ENCODE data around the gene RASL12.

The RASL12 gene

DNA sequence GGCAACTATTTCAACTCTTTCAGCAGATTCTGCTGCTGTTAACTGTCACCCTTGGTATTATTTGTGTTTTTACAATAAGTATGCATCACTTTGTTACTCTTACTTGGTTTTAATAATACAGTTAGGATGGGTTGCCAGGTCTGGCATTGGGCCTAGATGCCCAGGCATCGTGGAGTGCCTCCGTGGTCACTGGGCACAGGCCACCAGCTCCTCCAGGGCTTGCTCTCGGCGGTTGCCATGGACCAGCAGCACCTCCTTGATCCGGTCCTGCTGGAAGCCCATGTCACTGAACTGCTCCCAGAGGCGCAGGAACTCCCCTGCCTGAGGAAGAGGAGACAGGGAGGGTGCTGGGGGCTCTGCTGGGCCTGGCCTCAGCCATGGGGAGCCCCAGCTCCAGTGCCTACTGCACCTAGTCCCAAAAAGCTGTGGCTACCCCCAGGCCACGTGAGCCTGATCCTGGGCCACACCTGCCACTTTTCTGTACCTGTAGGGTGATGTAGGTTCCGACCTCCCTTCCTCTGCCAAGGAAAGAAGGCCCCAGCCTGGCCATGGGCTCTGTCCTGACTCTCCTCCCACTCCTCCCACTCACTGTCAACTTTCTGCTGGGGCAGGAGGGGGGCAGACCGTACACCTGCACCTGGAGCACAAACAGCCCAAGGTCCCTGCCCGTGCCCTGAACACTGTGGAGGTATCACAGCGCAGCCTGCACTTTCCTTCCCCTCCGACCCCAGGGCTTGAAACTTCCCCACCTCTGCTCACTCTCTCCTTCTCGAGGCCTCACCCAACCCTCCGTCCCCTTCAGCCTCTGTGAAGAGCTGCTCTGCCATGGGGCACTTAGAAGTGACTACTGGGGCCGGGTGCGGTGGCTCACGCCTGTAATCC is 25.4 kb upstream of the RASL12 start:
- Histone ChIP-seq H3K9ac (ENCODE audit: low read depth, low read length) (no peak overlapping the region), H3K36me3 (ENCODE audit: control insufficient read depth, insufficient read depth, low read length) (no peaks in the 10 kb centered on the region), H3K4me1 (ENCODE audit: control insufficient read depth, insufficient read depth, low read length) (peaks cover 5% of the 10 kb centered on the region; the same call in 1 of the 2 replicates), H3K4me3 (ENCODE audit: low read depth, low read length) (no peak overlapping the region), H3K27me3 (ENCODE audit: control insufficient read depth, insufficient read depth, low read length) (no peaks in the 10 kb centered on the region), H3K27ac (ENCODE audit: low read depth, low read length) (no peak overlapping the region), H3K9me3 (ENCODE audit: control insufficient read depth, insufficient read depth, low read length) (no peaks in the 10 kb centered on the region)

DNA sequence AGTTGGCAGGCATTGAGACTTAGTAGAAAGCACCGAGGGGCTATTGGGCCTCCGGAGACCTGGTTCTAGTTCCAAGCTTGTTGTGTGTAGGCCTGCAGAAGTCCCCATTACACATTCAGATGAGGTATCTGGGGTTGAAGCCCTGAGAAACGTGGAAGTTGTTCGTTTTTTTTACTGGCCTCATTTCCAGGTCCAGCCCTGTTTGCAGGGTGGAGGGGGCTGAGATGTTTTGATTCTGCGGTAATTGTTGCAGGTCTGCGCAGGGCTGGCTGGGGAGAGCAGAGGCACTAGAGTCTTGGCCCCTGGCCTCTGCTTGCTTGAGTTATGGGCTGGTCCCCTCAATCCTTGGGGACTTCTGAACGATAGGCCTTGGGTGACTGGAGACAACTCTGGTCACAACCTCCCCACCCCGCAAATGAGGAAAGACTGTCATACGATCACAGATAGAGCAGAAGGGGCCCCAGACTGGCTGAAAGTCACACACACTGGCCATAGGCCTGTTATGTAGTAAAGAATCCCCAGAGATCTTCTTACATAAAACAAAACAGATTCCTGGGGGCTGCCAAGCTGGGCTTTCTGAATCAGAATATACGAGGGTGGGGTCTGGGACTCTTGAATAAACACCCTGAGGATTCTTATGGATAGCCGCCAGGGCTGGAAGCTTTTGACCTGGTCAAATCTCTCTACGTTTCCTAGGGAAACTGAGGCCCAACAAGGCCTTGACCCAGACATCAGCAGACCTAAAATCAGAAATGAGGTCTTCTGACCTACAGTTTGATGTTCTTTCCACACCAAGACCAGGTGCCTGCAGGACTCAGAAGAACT is 24.4 kb upstream of the RASL12 start:
- Histone ChIP-seq H3K27me3 (ENCODE audit: control insufficient read depth, insufficient read depth, low read length) (no peaks in the 10 kb centered on the region), H3K9me3 (ENCODE audit: control insufficient read depth, insufficient read depth, low read length) (no peaks in the 10 kb centered on the region), H3K4me3 (ENCODE audit: low read depth, low read length) (no peak overlapping the region), H3K27ac (ENCODE audit: low read depth, low read length) (no peak overlapping the region), H3K4me1 (ENCODE audit: control insufficient read depth, insufficient read depth, low read length) (peaks cover 8% of the 10 kb centered on the region; the same call in 1 of the 2 replicates), H3K9ac (ENCODE audit: low read depth, low read length) (no peak overlapping the region), H3K36me3 (ENCODE audit: control insufficient read depth, insufficient read depth, low read length) (no peaks in the 10 kb centered on the region)

DNA sequence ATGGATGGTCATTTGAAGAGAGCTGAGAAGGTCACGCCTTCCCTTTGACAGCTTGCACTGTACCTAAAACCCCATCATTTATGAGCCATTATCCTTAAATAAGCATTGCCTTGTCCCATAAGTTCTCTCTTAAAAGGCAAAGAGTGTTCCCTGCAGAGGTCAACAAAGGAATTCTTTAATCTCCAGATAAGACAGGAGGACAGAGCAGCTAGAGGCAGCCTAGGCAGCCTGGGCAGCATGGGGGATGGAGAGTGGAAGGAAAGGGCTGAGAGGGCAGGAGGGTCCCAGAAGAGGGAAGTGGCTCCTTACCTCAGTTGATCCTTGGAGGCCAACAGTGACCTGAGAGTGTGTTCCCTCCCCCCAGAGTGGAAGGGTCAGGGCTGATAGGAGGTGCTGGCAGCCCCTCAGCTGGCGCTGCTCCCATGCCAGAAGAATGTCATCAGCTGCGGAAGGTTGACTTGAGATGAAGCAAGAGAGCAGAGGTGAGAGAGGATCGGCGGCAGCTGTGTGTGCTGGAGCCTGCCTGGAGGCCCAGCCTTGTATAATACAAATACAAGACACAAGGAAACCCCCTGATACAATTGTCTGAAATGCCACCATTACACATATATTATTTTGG is 21.5 kb upstream of the RASL12 start:
- Histone ChIP-seq H3K27ac (ENCODE audit: low read depth, low read length) (no peak overlapping the region), H3K9ac (ENCODE audit: low read depth, low read length) (no peak overlapping the region), H3K9me3 (ENCODE audit: control insufficient read depth, insufficient read depth, low read length) (no peaks in the 10 kb centered on the region), H3K36me3 (ENCODE audit: control insufficient read depth, insufficient read depth, low read length) (no peaks in the 10 kb centered on the region), H3K4me1 (ENCODE audit: control insufficient read depth, insufficient read depth, low read length) (peaks cover 12% of the 10 kb centered on the region; the same call in 1 of the 2 replicates), H3K27me3 (ENCODE audit: control insufficient read depth, insufficient read depth, low read length) (no peaks in the 10 kb centered on the region), H3K4me3 (ENCODE audit: low read depth, low read length) (no peak overlapping the region)

DNA sequence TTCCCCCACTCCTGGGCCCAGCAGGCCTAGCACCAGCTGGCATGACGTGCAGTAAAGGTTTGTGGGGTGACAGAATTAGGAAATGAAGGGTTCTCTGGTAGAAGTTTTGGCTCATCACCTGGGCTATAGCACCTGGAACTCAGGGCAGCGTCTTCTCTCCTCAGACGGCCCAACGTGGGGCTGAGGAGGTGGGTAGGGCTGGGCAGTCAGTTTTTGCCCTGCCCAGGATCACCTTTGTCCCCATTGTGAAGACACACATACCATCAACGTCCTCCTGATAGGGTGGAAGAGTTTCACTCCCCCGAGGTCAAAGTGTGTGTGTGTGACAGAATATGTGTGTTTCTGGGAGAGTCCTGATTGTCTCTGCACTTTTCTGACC is 20.8 kb upstream of the RASL12 start:
- Histone ChIP-seq H3K9ac (ENCODE audit: low read depth, low read length) (no peak overlapping the region), H3K36me3 (ENCODE audit: control insufficient read depth, insufficient read depth, low read length) (no peaks in the 10 kb centered on the region), H3K9me3 (ENCODE audit: control insufficient read depth, insufficient read depth, low read length) (no peaks in the 10 kb centered on the region), H3K27ac (ENCODE audit: low read depth, low read length) (peak overlapping the region; percentile 33), H3K27me3 (ENCODE audit: control insufficient read depth, insufficient read depth, low read length) (no peaks in the 10 kb centered on the region), H3K4me1 (ENCODE audit: control insufficient read depth, insufficient read depth, low read length) (peaks cover 19% of the 10 kb centered on the region), H3K4me3 (ENCODE audit: low read depth, low read length) (no peak overlapping the region)

DNA sequence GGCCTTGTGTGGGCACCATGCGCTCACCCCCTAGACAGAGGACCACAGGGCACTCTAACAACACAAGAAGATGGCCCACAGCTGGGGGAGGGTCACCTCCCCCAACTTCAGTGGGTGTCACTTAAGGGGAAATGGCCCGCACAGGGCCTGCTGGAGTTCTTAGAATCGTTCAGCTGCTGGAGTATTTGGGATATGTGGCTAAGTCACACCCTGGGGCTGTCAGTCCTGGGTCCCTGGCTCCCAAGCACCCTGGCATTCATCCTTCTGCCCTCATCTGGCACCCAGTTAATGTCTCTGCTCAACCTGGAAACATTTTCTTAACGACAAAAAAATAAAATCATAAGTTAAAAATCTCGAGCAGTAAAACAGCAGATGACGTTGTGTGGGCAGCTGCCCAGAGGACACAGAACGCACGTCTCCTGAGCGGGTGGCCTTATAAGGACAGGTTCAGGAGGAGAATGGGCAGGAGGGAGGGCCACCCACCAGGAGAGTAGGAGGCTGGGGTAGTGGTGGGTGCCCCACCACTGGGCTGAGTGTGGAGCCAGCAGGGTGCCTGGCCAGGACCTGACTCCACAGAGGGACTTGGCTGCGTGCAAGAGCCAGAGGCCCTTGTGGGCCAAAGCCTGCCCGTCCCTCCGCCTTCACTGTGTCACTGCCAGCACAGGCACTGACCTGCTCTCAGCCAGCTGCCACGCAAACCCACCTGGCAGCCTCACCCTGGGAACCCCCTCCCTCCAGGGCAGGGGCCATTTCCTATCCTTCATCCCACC is 20.3 kb upstream of the RASL12 start:
- no peak overlapping the region for H3K4me3 ChIP-seq (ENCODE audit: low read depth, low read length)
- no peaks in the 10 kb centered on the region for H3K36me3 ChIP-seq (ENCODE audit: control insufficient read depth, insufficient read depth, low read length)
- no peaks in the 10 kb centered on the region for H3K27me3 ChIP-seq (ENCODE audit: control insufficient read depth, insufficient read depth, low read length)
- H3K9ac ChIP-seq (ENCODE audit: low read depth, low read length): no peak overlapping the region
- peak overlapping the region; percentile 33 for H3K27ac ChIP-seq (ENCODE audit: low read depth, low read length)
- peaks cover 24% of the 10 kb centered on the region for H3K4me1 ChIP-seq (ENCODE audit: control insufficient read depth, insufficient read depth, low read length)
- no peaks in the 10 kb centered on the region for H3K9me3 ChIP-seq (ENCODE audit: control insufficient read depth, insufficient read depth, low read length)

DNA sequence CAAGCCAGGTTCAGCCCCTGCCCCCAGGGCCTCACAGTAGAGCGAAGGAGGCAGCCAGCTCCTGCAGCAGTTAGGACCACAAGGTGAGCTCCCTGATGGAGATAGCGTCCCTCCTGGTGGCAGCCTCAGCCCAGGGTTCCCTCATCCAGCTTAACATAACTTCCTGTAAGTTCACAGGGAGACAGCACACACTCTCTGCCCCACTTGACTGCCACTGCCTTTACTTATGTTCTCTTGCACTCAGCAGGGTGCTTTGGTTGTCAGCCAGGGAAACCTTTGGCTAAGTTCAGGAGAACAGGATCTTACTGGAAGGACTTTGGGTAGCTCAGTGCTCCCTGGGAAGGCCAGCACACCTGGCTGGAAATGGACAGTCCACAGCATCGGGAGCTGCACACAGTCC is 19.6 kb upstream of the RASL12 start:
- H3K9me3 ChIP-seq (ENCODE audit: control insufficient read depth, insufficient read depth, low read length): no peaks in the 10 kb centered on the region
- no peaks in the 10 kb centered on the region for H3K27me3 ChIP-seq (ENCODE audit: control insufficient read depth, insufficient read depth, low read length)
- H3K27ac ChIP-seq (ENCODE audit: low read depth, low read length): no peak overlapping the region
- H3K36me3 ChIP-seq (ENCODE audit: control insufficient read depth, insufficient read depth, low read length): no peaks in the 10 kb centered on the region
- no peak overlapping the region for H3K4me3 ChIP-seq (ENCODE audit: low read depth, low read length)
- no peak overlapping the region for H3K9ac ChIP-seq (ENCODE audit: low read depth, low read length)
- H3K4me1 ChIP-seq (ENCODE audit: control insufficient read depth, insufficient read depth, low read length): peaks cover 31% of the 10 kb centered on the region

DNA sequence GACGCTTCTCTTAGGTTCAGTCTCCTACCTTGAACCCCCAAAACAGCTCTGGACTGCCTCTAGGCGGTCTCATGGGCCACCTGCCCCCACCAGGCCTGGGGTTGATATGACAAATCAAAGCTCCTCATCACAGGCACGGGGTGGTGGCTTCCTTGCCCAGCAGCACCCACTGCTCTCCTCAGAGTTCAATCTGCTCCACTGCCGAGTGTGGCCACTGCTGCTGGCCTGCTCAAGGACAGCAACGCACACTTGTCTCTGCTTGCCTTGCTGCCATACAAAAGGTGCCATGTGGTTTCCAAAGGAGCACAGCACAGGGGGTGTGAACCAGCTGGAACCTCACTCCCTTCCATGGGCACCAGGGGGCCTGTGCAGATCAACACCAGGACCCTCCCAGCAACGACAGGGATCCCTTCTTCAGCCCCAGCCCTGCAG is 18.9 kb upstream of the RASL12 start:
- H3K36me3 ChIP-seq (ENCODE audit: control insufficient read depth, insufficient read depth, low read length): no peaks in the 10 kb centered on the region
- no peaks in the 10 kb centered on the region for H3K9me3 ChIP-seq (ENCODE audit: control insufficient read depth, insufficient read depth, low read length)
- H3K4me1 ChIP-seq (ENCODE audit: control insufficient read depth, insufficient read depth, low read length): peaks cover 36% of the 10 kb centered on the region
- H3K27me3 ChIP-seq (ENCODE audit: control insufficient read depth, insufficient read depth, low read length): no peaks in the 10 kb centered on the region
- H3K27ac ChIP-seq (ENCODE audit: low read depth, low read length): no peak overlapping the region
- no peak overlapping the region for H3K9ac ChIP-seq (ENCODE audit: low read depth, low read length)
- H3K4me3 ChIP-seq (ENCODE audit: low read depth, low read length): no peak overlapping the region

DNA sequence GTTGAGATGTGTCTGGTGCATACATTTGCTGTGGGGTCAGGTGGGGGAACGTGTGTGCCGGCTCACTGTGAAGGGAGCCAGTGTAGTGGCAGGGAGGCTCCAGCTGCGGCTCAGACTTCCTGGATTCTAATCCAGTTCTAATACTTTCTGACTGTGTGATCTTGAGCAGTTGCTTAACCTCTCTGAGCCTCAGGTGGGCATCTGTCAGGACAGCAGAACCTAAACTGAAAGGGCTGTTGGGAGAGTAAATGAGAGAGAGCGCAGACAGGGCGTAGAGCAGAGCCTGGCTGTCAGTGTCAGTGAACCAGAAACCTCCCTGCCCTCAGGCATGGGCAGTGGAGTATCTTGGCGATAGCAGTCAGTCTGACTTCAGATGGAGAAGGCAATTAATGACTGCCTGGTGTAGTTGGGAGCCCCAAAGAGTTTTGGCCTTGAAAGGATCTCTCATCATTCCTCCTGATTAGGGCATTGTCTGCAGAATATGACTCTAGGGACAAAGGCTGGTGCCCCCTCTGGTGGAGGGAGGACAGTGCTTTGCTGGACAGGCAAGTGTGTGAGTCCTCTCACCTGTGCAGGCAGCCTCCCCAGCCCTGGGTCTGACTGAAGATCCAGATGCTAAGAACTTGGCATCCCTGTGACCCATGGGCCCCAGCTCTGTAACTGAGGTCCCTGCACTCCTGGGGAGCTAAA is 18.3 kb upstream of the RASL12 start:
- Histone ChIP-seq H3K27me3 (ENCODE audit: control insufficient read depth, insufficient read depth, low read length) (no peaks in the 10 kb centered on the region), H3K4me3 (ENCODE audit: low read depth, low read length) (no peak overlapping the region), H3K9ac (ENCODE audit: low read depth, low read length) (no peak overlapping the region), H3K36me3 (ENCODE audit: control insufficient read depth, insufficient read depth, low read length) (no peaks in the 10 kb centered on the region), H3K27ac (ENCODE audit: low read depth, low read length) (no peak overlapping the region), H3K9me3 (ENCODE audit: control insufficient read depth, insufficient read depth, low read length) (no peaks in the 10 kb centered on the region), H3K4me1 (ENCODE audit: control insufficient read depth, insufficient read depth, low read length) (peaks cover 36% of the 10 kb centered on the region)

DNA sequence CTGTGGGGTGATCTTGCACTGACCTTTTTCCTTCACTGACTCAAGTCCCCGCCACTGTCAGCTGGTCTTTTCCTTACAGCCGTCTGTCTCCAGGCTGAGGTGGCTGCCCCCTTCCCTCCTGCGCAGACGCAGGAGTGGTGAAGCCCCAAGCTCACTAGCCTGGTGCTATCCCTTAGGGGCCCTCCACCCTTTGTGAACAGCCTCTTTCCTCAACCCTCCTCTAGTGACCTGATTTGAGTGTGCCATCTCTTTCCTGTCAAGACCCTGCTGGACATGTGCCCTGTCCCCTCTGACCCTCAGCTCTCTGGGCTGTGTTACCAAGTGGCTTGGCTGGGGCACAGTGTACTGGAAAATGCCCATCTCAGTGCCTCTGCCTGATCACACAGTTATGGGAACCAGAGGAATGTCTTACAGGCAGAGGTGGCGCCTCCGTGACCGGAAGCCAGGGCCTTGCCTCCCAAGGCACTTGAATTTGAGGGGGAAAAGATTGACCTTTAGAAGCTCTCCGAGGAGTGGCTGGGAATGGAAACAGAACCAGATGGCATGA is 17.5 kb upstream of the RASL12 start:
- no peak overlapping the region for H3K9ac ChIP-seq (ENCODE audit: low read depth, low read length)
- H3K27ac ChIP-seq (ENCODE audit: low read depth, low read length): no peak overlapping the region
- no peaks in the 10 kb centered on the region for H3K27me3 ChIP-seq (ENCODE audit: control insufficient read depth, insufficient read depth, low read length)
- H3K9me3 ChIP-seq (ENCODE audit: control insufficient read depth, insufficient read depth, low read length): no peaks in the 10 kb centered on the region
- no peak overlapping the region for H3K4me3 ChIP-seq (ENCODE audit: low read depth, low read length)
- H3K36me3 ChIP-seq (ENCODE audit: control insufficient read depth, insufficient read depth, low read length): no peaks in the 10 kb centered on the region
- peaks cover 36% of the 10 kb centered on the region for H3K4me1 ChIP-seq (ENCODE audit: control insufficient read depth, insufficient read depth, low read length)
